NB4 (cell line): ENCODE data around the gene KIF12.

Experiments used
- DNase-seq: peaks from one replicate; pipeline ENCODE4 v3.0.0; 2010; ENCODE audit warnings: low read depth
- H3K4me3 ChIP-seq: one replicate; pipeline ENCODE4 v1.5.1; 2011; ENCODE audit warnings: mild to moderate bottlenecking, low read depth, low read length, moderate library complexity
- MYC ChIP-seq: IDR thresholded peaks from 2 replicates; pipeline ENCODE4 v1.6.1; 2011; ENCODE audit warnings: low read depth, low read length
- POLR2A ChIP-seq: IDR thresholded peaks from 2 replicates; pipeline ENCODE4 v1.6.1; 2011; ENCODE audit warnings: mild to moderate bottlenecking; ENCODE audit not compliant: insufficient read length; ENCODE audit errors: extremely low read depth
- TF ChIP-seq, protein P1 (sequence below): IDR thresholded peaks from 2 replicates; pipeline ENCODE4 v1.6.1; 2011; ENCODE audit warnings: low read depth, low read length
- TF ChIP-seq, protein P2 (sequence below): IDR thresholded peaks from one replicate; pipeline ENCODE4 v1.5.1; 2012; ENCODE audit warnings: low read depth, low read length

KIF12 gene

DNA sequence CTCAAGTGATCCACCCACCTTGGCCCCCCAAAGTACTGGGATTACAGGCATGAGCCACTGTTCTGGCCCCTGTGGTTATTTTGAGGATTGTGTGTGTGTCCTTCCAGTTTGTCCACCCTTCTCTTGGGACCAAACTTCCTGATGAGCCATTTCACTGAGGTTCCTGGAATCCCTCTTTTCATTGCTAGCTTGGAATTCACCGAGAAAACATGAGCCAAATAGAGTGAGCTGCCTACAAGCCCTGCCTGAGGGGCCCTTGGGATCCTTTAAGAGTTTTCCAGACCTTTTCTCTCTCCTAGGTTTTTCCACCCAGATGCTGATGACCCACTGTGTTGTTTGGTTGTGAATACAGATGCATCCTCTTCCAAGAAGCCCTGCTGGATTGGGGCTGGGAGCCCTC is 13.2 kb upstream of the KIF12 start:
- no peak overlapping the region for H3K4me3 ChIP-seq
- TF ChIP-seq, protein P1, sequence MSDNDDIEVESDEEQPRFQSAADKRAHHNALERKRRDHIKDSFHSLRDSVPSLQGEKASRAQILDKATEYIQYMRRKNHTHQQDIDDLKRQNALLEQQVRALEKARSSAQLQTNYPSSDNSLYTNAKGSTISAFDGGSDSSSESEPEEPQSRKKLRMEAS: no peak
- no peak for DNase-seq

DNA sequence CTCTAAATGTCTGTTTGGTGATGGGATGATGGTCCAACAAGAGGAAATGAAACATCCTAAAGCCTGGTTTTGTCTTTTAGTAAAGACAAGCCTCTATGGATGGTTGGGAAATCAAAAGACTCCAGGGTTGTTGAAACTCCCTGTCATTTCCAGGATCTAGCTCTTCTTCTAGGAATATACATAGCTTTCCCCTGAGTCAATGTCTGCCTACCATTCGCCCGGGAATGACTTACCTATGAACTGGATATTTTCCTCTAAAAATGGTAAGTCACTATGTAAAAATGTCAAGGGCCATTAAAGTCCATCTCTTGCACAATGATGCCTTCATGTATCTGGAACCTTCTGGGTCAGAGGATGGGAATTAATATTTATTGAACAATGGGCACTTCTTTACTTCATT is 11.1 kb upstream of the KIF12 start:
- no peak overlapping the region for H3K4me3 ChIP-seq
- no peak for TF ChIP-seq POLR2A
- no peak for TF ChIP-seq MYC
- TF ChIP-seq, protein P1: no peak
- TF ChIP-seq, protein P2, sequence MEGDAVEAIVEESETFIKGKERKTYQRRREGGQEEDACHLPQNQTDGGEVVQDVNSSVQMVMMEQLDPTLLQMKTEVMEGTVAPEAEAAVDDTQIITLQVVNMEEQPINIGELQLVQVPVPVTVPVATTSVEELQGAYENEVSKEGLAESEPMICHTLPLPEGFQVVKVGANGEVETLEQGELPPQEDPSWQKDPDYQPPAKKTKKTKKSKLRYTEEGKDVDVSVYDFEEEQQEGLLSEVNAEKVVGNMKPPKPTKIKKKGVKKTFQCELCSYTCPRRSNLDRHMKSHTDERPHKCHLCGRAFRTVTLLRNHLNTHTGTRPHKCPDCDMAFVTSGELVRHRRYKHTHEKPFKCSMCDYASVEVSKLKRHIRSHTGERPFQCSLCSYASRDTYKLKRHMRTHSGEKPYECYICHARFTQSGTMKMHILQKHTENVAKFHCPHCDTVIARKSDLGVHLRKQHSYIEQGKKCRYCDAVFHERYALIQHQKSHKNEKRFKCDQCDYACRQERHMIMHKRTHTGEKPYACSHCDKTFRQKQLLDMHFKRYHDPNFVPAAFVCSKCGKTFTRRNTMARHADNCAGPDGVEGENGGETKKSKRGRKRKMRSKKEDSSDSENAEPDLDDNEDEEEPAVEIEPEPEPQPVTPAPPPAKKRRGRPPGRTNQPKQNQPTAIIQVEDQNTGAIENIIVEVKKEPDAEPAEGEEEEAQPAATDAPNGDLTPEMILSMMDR: no peak
- no peak for DNase-seq

DNA sequence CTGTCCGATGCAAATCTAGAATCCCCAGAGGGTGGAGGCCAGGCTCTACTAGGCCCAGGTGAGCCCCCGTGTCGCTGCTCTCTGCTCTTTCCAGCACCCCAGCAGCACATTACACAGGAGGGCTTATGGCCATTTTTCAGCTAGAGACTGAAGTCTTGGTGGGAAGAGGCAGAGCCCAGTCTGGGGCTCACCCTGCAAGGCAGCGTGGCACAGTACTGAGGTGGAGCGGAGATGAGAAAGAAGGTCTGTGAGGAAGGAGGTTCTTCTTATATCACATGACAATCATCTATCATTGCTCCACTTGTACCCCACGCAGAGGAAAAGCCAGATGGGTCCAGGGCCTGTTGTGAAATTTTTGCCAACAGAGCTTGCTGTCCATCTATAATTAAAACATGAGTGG is 10.0 kb upstream of the KIF12 start:
- no peak overlapping the region for H3K4me3 ChIP-seq
- no peak for DNase-seq
- TF ChIP-seq, protein P1: no peak
- TF ChIP-seq POLR2A: no peak
- no peak for TF ChIP-seq MYC
- TF ChIP-seq, protein P2: no peak

DNA sequence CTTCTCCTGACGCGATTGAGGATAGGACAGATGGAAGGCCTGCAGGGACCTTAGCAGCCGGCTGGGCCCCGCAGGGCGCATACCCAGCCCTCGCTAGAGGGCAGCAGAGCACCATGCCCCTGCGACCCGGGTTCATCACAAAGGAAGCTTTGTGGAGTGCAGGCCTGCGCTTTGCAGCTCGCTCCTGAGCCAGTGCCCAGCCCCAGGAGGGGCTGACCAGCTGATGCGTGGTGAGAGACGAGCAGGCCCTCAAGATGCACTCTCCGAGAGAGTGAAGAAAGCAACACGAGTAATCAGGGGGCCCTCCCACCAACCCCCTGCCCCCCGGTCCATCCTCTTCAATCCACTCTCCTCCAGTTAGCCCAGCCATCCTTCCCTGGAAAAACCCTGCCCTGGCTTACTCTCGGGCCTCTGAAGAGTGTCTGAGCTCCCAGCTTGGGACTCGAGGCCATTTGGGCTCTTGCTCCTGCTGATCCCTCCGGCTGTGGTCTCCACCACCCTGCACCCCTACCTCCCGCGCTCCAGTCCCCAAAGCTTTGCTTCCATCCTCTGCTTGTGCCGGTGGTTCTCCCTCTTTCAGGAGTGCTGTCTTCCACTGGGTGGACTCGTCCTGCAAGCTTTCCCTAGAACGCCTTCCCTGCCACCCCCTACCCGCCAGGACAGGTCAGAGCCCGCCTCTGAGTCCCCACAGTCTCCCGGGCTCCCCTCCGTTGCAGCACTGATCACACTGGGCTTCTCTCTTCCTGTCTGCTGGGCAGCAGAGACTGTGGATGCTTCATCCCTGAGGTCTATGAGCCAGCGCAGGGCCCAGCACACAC is 9.1 kb upstream of the KIF12 start:
- no peak overlapping the region for H3K4me3 ChIP-seq
- TF ChIP-seq, protein P2: peak; percentile 97
- TF ChIP-seq MYC: peak; percentile 27; the same call in 1 of the 2 replicates
- TF ChIP-seq, protein P1: no peak; the same call in 1 of the 2 replicates
- DNase-seq: peak; percentile 73

DNA sequence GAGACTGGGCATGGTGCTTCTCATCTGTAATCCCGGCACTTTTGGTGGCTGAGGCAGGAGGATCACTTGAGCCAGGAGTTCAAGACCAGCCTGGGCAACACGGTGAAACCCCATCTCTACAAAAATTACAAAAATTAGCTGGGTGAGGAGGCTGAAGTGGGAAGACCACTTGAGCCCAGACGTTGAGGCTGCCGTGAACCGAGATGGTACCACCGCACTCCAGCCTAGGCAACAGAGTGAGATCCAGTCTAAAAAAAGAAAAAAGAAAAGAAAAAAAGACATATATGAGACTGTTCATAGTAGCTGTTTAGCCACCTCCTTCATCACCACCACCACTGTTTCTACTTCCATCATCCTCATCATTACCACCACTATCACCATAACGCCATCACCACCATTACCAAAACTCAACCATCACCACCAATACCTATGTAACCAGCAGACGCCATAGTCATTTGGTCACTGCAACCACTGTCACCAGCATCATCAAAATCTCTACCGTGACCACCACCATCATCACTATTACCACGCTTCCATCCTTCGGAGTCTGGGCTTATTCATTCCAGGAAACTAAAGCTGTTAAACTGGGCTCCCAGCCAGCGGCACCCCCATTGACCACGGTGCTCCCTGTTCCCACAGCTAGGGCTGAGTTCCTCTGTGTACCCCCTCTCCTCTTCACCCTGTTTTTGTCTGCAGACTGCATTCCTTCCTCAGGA is 8.4 kb upstream of the KIF12 start:
- no peak for DNase-seq
- no peak overlapping the region for H3K4me3 ChIP-seq
- TF ChIP-seq, protein P1: no peak
- TF ChIP-seq MYC: no peak

DNA sequence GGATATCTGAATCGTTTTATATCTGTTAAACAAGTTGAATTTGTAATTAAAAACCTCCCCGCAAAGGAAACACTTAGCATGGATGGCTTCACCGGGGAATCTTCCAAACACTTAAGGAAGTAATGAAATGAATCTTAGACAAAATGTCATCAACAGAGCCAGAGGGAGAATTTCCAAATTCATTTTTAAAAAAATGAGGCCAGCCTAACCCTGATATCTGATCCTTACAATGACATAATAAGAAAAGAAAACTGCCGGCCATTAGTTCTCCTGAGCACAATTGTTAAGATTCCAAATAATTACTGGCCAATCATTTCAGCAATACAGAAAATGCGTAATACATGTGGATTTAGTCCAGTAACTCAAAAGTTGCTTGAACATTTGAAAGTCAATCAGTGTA is 6.1 kb upstream of the KIF12 start:
- DNase-seq: no peak
- no peak overlapping the region for H3K4me3 ChIP-seq
- no peak for TF ChIP-seq POLR2A
- TF ChIP-seq, protein P1: no peak
- TF ChIP-seq, protein P2: no peak
- TF ChIP-seq MYC: no peak

DNA sequence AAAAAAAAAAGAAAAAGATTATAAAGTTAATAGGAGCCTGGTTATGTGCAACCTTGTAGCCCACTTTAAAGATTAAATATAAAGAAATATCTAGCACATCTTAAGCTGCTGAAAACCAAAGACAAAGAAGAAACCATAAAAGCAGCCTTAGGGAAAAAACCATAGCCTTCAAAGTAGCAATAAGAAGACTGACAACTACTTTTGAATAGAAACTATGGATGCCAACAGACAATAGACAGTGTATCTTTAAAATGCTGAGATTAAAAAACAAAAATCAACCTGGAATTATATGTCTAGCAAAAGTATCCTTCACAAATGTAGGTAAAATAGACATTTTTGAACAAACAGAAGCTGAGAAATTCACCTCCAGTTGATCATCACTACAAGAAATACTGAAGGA is 3.4 kb upstream of the KIF12 start:
- DNase-seq: no peak
- no peak overlapping the region for H3K4me3 ChIP-seq
- TF ChIP-seq, protein P2: no peak
- no peak for TF ChIP-seq MYC
- TF ChIP-seq, protein P1: no peak
- TF ChIP-seq POLR2A: no peak
